Colonic mucosa (tissue), 4 donors: ENCODE measurements around the gene CDKN1A. TPM values are rescaled to one million over a fixed set of nuclear protein-coding genes. Genes with fewer than 3 reads are reported as not detected.
"Not testable (repeated sequence)": the region's sequence is repeated elsewhere in the genome, so short reads cannot be mapped to it uniquely, and the experiment has no call there.

Source experiments
- DNase-seq: peaks from one replicate; pipeline ENCODE4 v3.0.0-alpha.2; 2020
- H3K27ac ChIP-seq: fragments of 200-600 bp; one replicate; pipeline ENCODE4 v1.8.0; 2021
- H3K27me3 ChIP-seq: fragments of 200-600 bp; one replicate; pipeline ENCODE4 v1.8.0; 2021
- H3K36me3 ChIP-seq: fragments of 200-600 bp; one replicate; pipeline ENCODE4 v1.8.0; 2021
- H3K4me1 ChIP-seq: fragments of 200-600 bp; one replicate; pipeline ENCODE4 v1.8.0; 2021; ENCODE audit warnings: mild to moderate bottlenecking
- H3K4me3 ChIP-seq: fragments of 200-600 bp; one replicate; pipeline ENCODE4 v1.8.0; 2021
- H3K9ac ChIP-seq, 2 donors: one replicate each; pipeline ENCODE4 v1.7.0; 2013; ENCODE audit warnings: control low read depth in 2 of 2, low read depth in 2 of 2, low read length in 2 of 2
- H3K9me3 ChIP-seq: fragments of 200-600 bp; one replicate; pipeline ENCODE4 v1.8.0; 2021
- intact Hi-C: fragments of 100-400 bp; cut with DNase I; formaldehyde crosslinking; loops from one replicate; pipeline ENCODE4 v1.14.1; 2022
- total RNA-seq, 2 donors: library from RNA; stranded (reverse); fragmentation: NEBNext Ultra II Directional in 1 of 2; extraction: Animal tissue kit (Norgen Biotek cat#: 25700) in 1 of 2; gene quantifications; one replicate each; pipeline ENCODE4 v1.2.1, GENCODE V29; 2021
- TF ChIP-seq, protein P1 (sequence below): fragments of 200-600 bp; IDR thresholded peaks from one replicate; pipeline ENCODE4 v1.8.0; 2022; ENCODE audit warnings: antibody characterized with exemption, mild to moderate bottlenecking
- donor health status: healthy.
- donor health status: DM: no; HTN: no; CAD: no.
- donor health status: DM: no; HTN: no; CAD: no.

The CDKN1A gene
- total RNA-seq, 2 donors from 2014 or later = 157 to 286 TPM

GRCh38 chr6:36719126-36719525, 40.6 kb downstream of the CDKN1A start:
- Histone ChIP-seq H3K36me3 (no peaks in the 10 kb centered on the region), H3K4me3 (no peak overlapping the region), H3K9me3 (no peaks in the 10 kb centered on the region), H3K4me1 (no peaks in the 10 kb centered on the region), H3K27ac (no peak overlapping the region), H3K27me3 (no peaks in the 10 kb centered on the region), H3K9ac (no peak overlapping the region)
- intact Hi-C loops = no loop called here
- no peak for DNase-seq
- TF ChIP-seq, protein P1, sequence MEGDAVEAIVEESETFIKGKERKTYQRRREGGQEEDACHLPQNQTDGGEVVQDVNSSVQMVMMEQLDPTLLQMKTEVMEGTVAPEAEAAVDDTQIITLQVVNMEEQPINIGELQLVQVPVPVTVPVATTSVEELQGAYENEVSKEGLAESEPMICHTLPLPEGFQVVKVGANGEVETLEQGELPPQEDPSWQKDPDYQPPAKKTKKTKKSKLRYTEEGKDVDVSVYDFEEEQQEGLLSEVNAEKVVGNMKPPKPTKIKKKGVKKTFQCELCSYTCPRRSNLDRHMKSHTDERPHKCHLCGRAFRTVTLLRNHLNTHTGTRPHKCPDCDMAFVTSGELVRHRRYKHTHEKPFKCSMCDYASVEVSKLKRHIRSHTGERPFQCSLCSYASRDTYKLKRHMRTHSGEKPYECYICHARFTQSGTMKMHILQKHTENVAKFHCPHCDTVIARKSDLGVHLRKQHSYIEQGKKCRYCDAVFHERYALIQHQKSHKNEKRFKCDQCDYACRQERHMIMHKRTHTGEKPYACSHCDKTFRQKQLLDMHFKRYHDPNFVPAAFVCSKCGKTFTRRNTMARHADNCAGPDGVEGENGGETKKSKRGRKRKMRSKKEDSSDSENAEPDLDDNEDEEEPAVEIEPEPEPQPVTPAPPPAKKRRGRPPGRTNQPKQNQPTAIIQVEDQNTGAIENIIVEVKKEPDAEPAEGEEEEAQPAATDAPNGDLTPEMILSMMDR = no peak

GRCh38 chr6:36720251-36721141, 42.0 kb downstream of the CDKN1A start:
- TF ChIP-seq, protein P1 = no peak
- no peak overlapping the region for H3K4me3 ChIP-seq
- no peaks in the 10 kb centered on the region for H3K27me3 ChIP-seq
- no peaks in the 10 kb centered on the region for H3K9me3 ChIP-seq
- H3K9ac ChIP-seq = no peak overlapping the region
- intact Hi-C loops = loop anchor here (10.0 kb wide), 1 partner anchor 106 kb away; no protein-coding TSS in a partner anchor
- H3K27ac ChIP-seq = no peak overlapping the region
- H3K36me3 ChIP-seq = no peaks in the 10 kb centered on the region
- no peaks in the 10 kb centered on the region for H3K4me1 ChIP-seq
- DNase-seq = no peak

DNA sequence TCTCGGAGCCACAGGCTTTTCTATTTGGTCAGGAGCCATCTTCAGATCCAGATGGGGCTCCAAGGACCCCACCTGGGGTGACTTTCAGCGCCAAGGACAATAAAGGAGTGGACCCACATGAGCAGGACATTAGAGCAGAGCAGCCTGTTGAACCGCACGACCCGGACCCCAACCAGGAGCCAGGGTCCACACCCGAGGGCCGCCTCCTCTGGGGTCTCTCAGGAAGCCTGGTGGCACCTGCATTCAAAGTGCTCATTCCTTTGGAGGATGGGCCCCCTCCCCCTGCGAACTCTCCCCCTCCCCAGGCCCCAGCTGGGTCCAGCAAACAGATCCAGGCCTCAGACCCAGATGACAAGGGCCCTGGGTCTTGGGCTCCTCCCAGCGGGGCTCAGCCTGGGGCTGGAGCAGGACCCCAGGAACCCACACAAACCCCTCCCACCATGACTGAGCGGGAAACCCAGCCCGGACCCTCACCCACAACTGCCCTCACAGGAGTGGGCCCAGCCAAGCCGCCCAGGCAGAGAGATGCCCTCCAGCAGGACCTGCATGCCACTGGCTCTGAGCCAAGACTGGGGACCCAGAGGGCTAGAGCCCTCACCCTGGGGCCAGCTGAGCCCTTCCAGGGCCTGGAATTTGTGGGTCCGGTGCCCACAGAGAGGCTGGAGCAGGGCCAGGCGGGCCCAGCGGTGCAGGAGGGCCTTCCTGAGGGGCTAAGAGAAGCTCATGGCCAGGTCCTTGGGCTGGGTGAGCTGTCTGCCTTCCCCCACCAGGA, 43.0 kb downstream of the CDKN1A start:
- Histone ChIP-seq H3K9ac (no peak overlapping the region), H3K27me3 (no peaks in the 10 kb centered on the region), H3K4me3 (no peak overlapping the region), H3K36me3 (no peaks in the 10 kb centered on the region), H3K9me3 (no peaks in the 10 kb centered on the region), H3K4me1 (no peaks in the 10 kb centered on the region), H3K27ac (no peak overlapping the region)
- TF ChIP-seq, protein P1 = no peak
- DNase-seq = no peak
- intact Hi-C loops = loop anchor here (10.0 kb wide), 1 partner anchor 107 kb away; no protein-coding TSS in a partner anchor

- Histone ChIP-seq H3K27me3 (no peaks in the 10 kb centered on the region), H3K36me3 (no peaks in the 10 kb centered on the region), H3K9me3 (no peaks in the 10 kb centered on the region), H3K27ac (no peak overlapping the region), H3K4me3 (no peak overlapping the region), H3K9ac (no peak overlapping the region), H3K4me1 (no peaks in the 10 kb centered on the region)
- TF ChIP-seq, protein P1 = no peak
- intact Hi-C loops = loop anchor here (10.0 kb wide), 1 partner anchor 108 kb away; no protein-coding TSS in a partner anchor
- no peak for DNase-seq
These were observed 43.9 kb downstream of the CDKN1A start for GRCh38 chr6:36722365-36722764.

- no peak for DNase-seq
- Histone ChIP-seq H3K9ac (no peak overlapping the region), H3K9me3 (no peaks in the 10 kb centered on the region), H3K4me3 (no peak overlapping the region), H3K4me1 (no peaks in the 10 kb centered on the region), H3K36me3 (no peaks in the 10 kb centered on the region), H3K27me3 (no peaks in the 10 kb centered on the region), H3K27ac (no peak overlapping the region)
- intact Hi-C loops = loop anchor here (10.0 kb wide), 1 partner anchor 108 kb away; no protein-coding TSS in a partner anchor
- TF ChIP-seq, protein P1 = no peak
These were observed 44.4 kb downstream of the CDKN1A start for GRCh38 chr6:36722879-36723278.

DNA sequence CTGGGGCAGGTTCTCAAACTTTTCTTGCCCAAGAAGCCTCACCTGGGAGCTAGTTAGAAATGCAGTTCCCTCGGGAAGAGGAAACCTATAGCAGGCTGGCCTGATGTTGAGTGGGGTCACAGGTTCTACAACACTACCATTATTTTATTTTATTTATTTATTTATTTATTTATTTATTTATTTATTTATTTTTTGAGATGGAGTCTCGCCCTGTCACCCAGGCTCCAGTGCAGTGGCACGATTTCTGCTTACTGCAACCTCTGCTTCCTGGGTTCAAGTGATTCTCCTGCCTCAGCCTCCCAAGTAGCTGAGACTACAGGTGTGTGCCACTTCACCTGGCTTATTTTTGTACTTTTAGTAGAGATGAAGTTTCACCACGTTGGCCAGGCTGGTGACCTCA, 45.5 kb downstream of the CDKN1A start:
- DNase-seq, H3K4me3 ChIP-seq, H3K9me3 ChIP-seq, H3K4me1 ChIP-seq, H3K36me3 ChIP-seq, H3K27me3 ChIP-seq, H3K27ac ChIP-seq, H3K9ac ChIP-seq: not testable (repeated sequence)
- intact Hi-C loops = loop anchor here (10.0 kb wide), 1 partner anchor 109 kb away; no protein-coding TSS in a partner anchor
